Measurements from ENCODE around the gene NCKAP5.

DNA sequence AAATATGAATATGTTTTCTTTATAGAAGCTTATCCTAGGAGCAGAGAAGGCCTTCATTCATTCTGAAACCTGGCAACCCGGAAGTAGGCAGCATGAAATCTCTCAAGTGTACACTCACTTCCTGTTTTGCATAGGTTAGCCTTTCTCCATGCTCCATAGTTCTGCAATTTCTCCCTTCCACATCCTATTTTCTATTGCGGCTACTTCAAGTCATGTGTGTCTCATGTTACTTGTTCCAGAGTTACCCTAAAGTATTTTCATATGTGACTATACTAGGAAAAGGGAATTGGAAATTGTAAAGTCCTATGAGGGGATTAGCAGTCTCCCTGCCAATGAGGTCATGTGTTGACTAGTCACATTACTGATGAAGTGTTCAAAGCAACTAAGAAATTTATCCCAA lies 320.6 kb downstream of the NCKAP5 start:
- TF ChIP-seq, protein P1, sequence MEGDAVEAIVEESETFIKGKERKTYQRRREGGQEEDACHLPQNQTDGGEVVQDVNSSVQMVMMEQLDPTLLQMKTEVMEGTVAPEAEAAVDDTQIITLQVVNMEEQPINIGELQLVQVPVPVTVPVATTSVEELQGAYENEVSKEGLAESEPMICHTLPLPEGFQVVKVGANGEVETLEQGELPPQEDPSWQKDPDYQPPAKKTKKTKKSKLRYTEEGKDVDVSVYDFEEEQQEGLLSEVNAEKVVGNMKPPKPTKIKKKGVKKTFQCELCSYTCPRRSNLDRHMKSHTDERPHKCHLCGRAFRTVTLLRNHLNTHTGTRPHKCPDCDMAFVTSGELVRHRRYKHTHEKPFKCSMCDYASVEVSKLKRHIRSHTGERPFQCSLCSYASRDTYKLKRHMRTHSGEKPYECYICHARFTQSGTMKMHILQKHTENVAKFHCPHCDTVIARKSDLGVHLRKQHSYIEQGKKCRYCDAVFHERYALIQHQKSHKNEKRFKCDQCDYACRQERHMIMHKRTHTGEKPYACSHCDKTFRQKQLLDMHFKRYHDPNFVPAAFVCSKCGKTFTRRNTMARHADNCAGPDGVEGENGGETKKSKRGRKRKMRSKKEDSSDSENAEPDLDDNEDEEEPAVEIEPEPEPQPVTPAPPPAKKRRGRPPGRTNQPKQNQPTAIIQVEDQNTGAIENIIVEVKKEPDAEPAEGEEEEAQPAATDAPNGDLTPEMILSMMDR (IDR thresholded peaks at IDR 0.05; ENCODE audit: insufficient read depth, low read depth, low read length), result no peak
- no peak for TF ChIP-seq EZH2 (IDR thresholded peaks at IDR 0.05; ENCODE audit: insufficient read depth, low read length)
